Fibroblast of lung (primary cell): ENCODE results near the gene AP3D1. TPM values are rescaled to one million over a fixed set of nuclear protein-coding genes. Genes with fewer than 3 reads are reported as not detected.

Source experiments
- DNase-seq, 2 donors: peaks; one replicate each; pipeline versions ENCODE4 v3.0.0 to v3.0.0-alpha.2; 2010; ENCODE audit warnings: low read depth in 2 of 2
- H2AFZ ChIP-seq: 2 replicates; pipeline ENCODE4 v1.5.1; 2012; ENCODE audit warnings: low read length, control low read depth, inconsistent platforms
- H3K27ac ChIP-seq: 2 replicates; pipeline ENCODE4 v1.5.1; 2011; ENCODE audit warnings: low read length, control low read depth; ENCODE audit not compliant: insufficient read depth
- H3K27me3 ChIP-seq: 2 replicates; pipeline ENCODE4 v1.5.1; 2011; ENCODE audit warnings: mild to moderate bottlenecking, low read length; ENCODE audit not compliant: control insufficient read depth, insufficient read depth
- H3K36me3 ChIP-seq: 2 replicates; pipeline ENCODE4 v1.5.1; 2011; ENCODE audit warnings: low read length; ENCODE audit not compliant: control insufficient read depth, insufficient read depth
- H3K4me1 ChIP-seq: 2 replicates; pipeline ENCODE4 v1.5.1; 2011; ENCODE audit warnings: low read length; ENCODE audit not compliant: control insufficient read depth, insufficient read depth; ENCODE audit errors: extremely low read depth
- H3K4me2 ChIP-seq: 2 replicates; pipeline ENCODE4 v1.5.1; 2011; ENCODE audit warnings: low read length, control low read depth; ENCODE audit not compliant: insufficient read depth; ENCODE audit errors: extremely low read depth
- H3K4me3 ChIP-seq, 4 experiments: fragments of 200-600 bp in 1 of 4; sonication (generic) in 1 of 4; replicated peaks in 1 of 4; 2 replicates each; pipeline ENCODE4 v1.5.1; 2011 to 2016; ENCODE audit warnings: low read length in 4 of 4, low read depth in 3 of 4, mild to moderate bottlenecking in 3 of 4, control low read depth in 2 of 4, inconsistent platforms in 1 of 4, mixed read lengths in 1 of 4; ENCODE audit not compliant: insufficient read depth in 1 of 4; ENCODE audit errors: control extremely low read depth in 1 of 4
- H3K79me2 ChIP-seq: 2 replicates; pipeline ENCODE4 v1.5.1; 2012; ENCODE audit warnings: mild to moderate bottlenecking, low read length, inconsistent platforms; ENCODE audit not compliant: control insufficient read depth, insufficient read depth
- H3K9ac ChIP-seq: 2 replicates; pipeline ENCODE4 v1.5.1; 2011; ENCODE audit warnings: mild to moderate bottlenecking, low read length, control low read depth; ENCODE audit not compliant: insufficient read depth
- H3K9me3 ChIP-seq: 2 replicates; pipeline ENCODE4 v1.5.1; 2012; ENCODE audit warnings: low read depth, low read length; ENCODE audit not compliant: control insufficient read depth, insufficient read depth
- H4K20me1 ChIP-seq: 2 replicates; pipeline ENCODE4 v1.5.1; 2011; ENCODE audit warnings: low read length; ENCODE audit not compliant: control insufficient read depth, insufficient read depth; ENCODE audit errors: extremely low read depth
- EZH2 ChIP-seq: IDR thresholded peaks from 2 replicates; pipeline ENCODE4 v1.5.1; 2012; ENCODE audit warnings: low read length, control low read depth, mild to moderate bottlenecking; ENCODE audit errors: missing control alignments
- polyA plus RNA-seq, 2 donors: library from polyadenylated mRNA; depleted of rRNA in 1 of 2; stranded (reverse) in 1 of 2; unstranded in 1 of 2; fragments of >200 nt; gene quantifications; 2 replicates each; pipeline ENCODE4 v1.2.1, GENCODE V29; 2011 to 2012; ENCODE audit warnings: missing spikeins in 1 of 2
- total RNA-seq: library from RNA; depleted of rRNA; stranded (reverse); fragments of >200 nt; gene quantifications from 2 replicates; pipeline ENCODE4 v1.2.1, GENCODE V29; 2014
- TF ChIP-seq, protein P1 (sequence below), 2 donors: IDR thresholded peaks in 1 of 2; conservative IDR thresholded peaks in 1 of 2; 1 replicate in 1 of 2; 2 replicates in 1 of 2; pipeline ENCODE4 v1.5.1; 2011 to 2012; ENCODE audit warnings: low read length in 2 of 2, control low read depth in 1 of 2, inconsistent platforms in 1 of 2, low read depth in 1 of 2, mild to moderate bottlenecking in 1 of 2

The AP3D1 gene
- total and polyA plus RNA-seq, 2 donors (not counting 1 experiment from before 2014, with no cell fraction given): 68.0 to 99.9 TPM

- H3K4me1 ChIP-seq: peaks cover 40% of the 10 kb centered on the region
- peak overlapping the region; percentile 54 for H3K4me2 ChIP-seq
- peak overlapping the region; percentile 20 for H3K9ac ChIP-seq
- peak overlapping the region; percentile 61 for H3K27ac ChIP-seq
- H3K4me3 ChIP-seq: no peak overlapping the region
- peaks cover 83% of the 10 kb centered on the region for H3K79me2 ChIP-seq
- no peaks in the 10 kb centered on the region for H3K27me3 ChIP-seq
- H3K9me3 ChIP-seq: no peaks in the 10 kb centered on the region
- DNase-seq: peak; percentile 42 to 55
- TF ChIP-seq EZH2: no peak
- TF ChIP-seq, protein P1, sequence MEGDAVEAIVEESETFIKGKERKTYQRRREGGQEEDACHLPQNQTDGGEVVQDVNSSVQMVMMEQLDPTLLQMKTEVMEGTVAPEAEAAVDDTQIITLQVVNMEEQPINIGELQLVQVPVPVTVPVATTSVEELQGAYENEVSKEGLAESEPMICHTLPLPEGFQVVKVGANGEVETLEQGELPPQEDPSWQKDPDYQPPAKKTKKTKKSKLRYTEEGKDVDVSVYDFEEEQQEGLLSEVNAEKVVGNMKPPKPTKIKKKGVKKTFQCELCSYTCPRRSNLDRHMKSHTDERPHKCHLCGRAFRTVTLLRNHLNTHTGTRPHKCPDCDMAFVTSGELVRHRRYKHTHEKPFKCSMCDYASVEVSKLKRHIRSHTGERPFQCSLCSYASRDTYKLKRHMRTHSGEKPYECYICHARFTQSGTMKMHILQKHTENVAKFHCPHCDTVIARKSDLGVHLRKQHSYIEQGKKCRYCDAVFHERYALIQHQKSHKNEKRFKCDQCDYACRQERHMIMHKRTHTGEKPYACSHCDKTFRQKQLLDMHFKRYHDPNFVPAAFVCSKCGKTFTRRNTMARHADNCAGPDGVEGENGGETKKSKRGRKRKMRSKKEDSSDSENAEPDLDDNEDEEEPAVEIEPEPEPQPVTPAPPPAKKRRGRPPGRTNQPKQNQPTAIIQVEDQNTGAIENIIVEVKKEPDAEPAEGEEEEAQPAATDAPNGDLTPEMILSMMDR (conservative IDR thresholded peaks at IDR 0.05 in 1 of 2, IDR thresholded peaks at IDR 0.05 in 1 of 2; ENCODE audit: low read depth in 1 of 2, low read length in 2 of 2): peak in 1 of 2 donors; percentile 11
- no peaks in the 10 kb centered on the region for H4K20me1 ChIP-seq
- H3K36me3 ChIP-seq: peaks cover 4% of the 10 kb centered on the region
- H2AFZ ChIP-seq: no peak overlapping the region
Observed at GRCh38 chr19:2171349-2172145, 20.2 kb upstream of the AP3D1 start.

- H3K27ac ChIP-seq: peak overlapping the region; percentile 61
- H3K9me3 ChIP-seq: no peaks in the 10 kb centered on the region
- no peak overlapping the region for H3K4me2 ChIP-seq
- H3K36me3 ChIP-seq: peaks cover 4% of the 10 kb centered on the region
- H3K27me3 ChIP-seq: no peaks in the 10 kb centered on the region
- no peak overlapping the region for H2AFZ ChIP-seq
- no peak overlapping the region for H3K4me3 ChIP-seq
- H3K9ac ChIP-seq: no peak overlapping the region
- TF ChIP-seq, protein P1 (conservative IDR thresholded peaks at IDR 0.05 in 1 of 2, IDR thresholded peaks at IDR 0.05 in 1 of 2; ENCODE audit: low read depth in 1 of 2, low read length in 2 of 2): no peak
- no peak for TF ChIP-seq EZH2
- peaks cover 83% of the 10 kb centered on the region for H3K79me2 ChIP-seq
- H3K4me1 ChIP-seq: peaks cover 42% of the 10 kb centered on the region
- H4K20me1 ChIP-seq: no peaks in the 10 kb centered on the region
- no peak for DNase-seq
Observed at GRCh38 chr19:2170987-2171348, 19.6 kb upstream of the AP3D1 start.

DNA sequence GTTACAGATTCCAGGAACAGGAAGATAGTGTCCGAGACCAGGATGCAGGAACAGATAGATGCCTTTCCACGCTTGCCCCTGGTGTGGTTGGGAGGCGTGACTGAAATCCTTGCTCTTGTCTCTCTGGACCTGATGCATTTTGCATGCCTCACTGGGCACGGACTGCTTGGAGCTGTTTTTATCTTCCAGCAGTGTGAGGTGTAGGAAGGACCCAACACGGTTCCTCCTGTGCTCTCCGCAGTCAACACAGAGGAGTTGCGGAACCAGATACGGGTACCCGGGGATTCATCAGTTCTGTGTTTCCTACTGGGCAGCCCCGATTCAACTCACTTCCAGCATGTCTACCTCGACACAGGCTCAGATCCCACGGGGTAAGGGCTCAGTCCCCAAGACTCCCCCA, 18.9 kb upstream of the AP3D1 start:
- Histone ChIP-seq H3K27me3 (no peaks in the 10 kb centered on the region), H4K20me1 (no peaks in the 10 kb centered on the region), H2AFZ (no peak overlapping the region), H3K9ac (no peak overlapping the region), H3K9me3 (no peaks in the 10 kb centered on the region), H3K4me2 (peak overlapping the region; percentile 32), H3K4me3 (no peak overlapping the region), H3K79me2 (peaks cover 83% of the 10 kb centered on the region), H3K27ac (peak overlapping the region; percentile 34), H3K36me3 (peaks cover 4% of the 10 kb centered on the region), H3K4me1 (peaks cover 42% of the 10 kb centered on the region)
- no peak for DNase-seq
- TF ChIP-seq, protein P1 (conservative IDR thresholded peaks at IDR 0.05 in 1 of 2, IDR thresholded peaks at IDR 0.05 in 1 of 2; ENCODE audit: low read depth in 1 of 2, low read length in 2 of 2): no peak
- TF ChIP-seq EZH2: no peak
